Esophagus muscularis mucosa (tissue), 4 donors: ENCODE data around the gene NME2. TPM values are rescaled to one million over a fixed set of nuclear protein-coding genes. Genes with fewer than 3 reads are reported as not detected.
"Not testable (repeated sequence)": the region's sequence is repeated elsewhere in the genome, so short reads cannot be mapped to it uniquely, and the experiment has no call there.

Source experiments
- DNase-seq: peaks from one replicate; pipeline ENCODE4 v3.0.0-alpha.2; 2017; ENCODE audit errors: extremely low spot score
- H3K27ac ChIP-seq, 4 donors: fragments of 200-600 bp; sonication (generic); replicated peaks in 1 of 4; 1 replicate in 3 of 4; 2 replicates in 1 of 4; pipeline ENCODE4 v1.5.1; 2016 to 2019; ENCODE audit warnings: mild to moderate bottlenecking in 1 of 4
- H3K27me3 ChIP-seq, 4 donors: fragments of 200-600 bp; sonication (generic); one replicate each; pipeline versions ENCODE4 v1.5.1 to v1.6.0; 2016 to 2019
- H3K36me3 ChIP-seq, 4 donors: fragments of 200-600 bp; sonication (generic); one replicate each; pipeline ENCODE4 v1.5.1; 2016 to 2019
- H3K4me1 ChIP-seq, 4 donors: fragments of 200-600 bp; sonication (generic); one replicate each; pipeline ENCODE4 v1.5.1; 2016 to 2019
- H3K4me3 ChIP-seq, 4 donors: fragments of 200-600 bp; sonication (generic); 1 replicate in 2 of 4; 2 replicates in 2 of 4; pipeline ENCODE4 v1.5.1; 2016 to 2019; ENCODE audit warnings: mild to moderate bottlenecking in 4 of 4, moderate library complexity in 1 of 4
- H3K9me3 ChIP-seq, 4 donors: fragments of 200-600 bp; sonication (generic); 1 replicate in 3 of 4; 2 replicates in 1 of 4; pipeline ENCODE4 v1.5.1; 2016 to 2019
- CTCF ChIP-seq, 3 experiments: fragments of 200-600 bp in 2 of 3; fragments of 450-650 bp in 1 of 3; sonication (generic) in 2 of 3; IDR thresholded peaks; one replicate each; pipeline ENCODE4 v1.5.1; 2017 to 2019; ENCODE audit warnings: antibody characterized with exemption in 3 of 3, mild to moderate bottlenecking in 2 of 3, moderate library complexity in 1 of 3
- EP300 ChIP-seq: sonication (generic); formaldehyde crosslinking; IDR thresholded peaks from one replicate; pipeline ENCODE4 v1.6.1; 2017; ENCODE audit warnings: antibody characterized with exemption
- POLR2A ChIP-seq: fragments of 450-650 bp; IDR thresholded peaks from one replicate; pipeline ENCODE4 v1.6.1; 2017; ENCODE audit warnings: antibody characterized with exemption, moderate library complexity, mild to moderate bottlenecking, low read depth
- POLR2AphosphoS5 ChIP-seq, 2 donors: sonication (generic); formaldehyde crosslinking; IDR thresholded peaks; one replicate each; pipeline ENCODE4 v1.6.1; 2017; ENCODE audit warnings: antibody characterized with exemption in 2 of 2
- WGBS: methylation state at CpG from one replicate; pipeline ENCODE4 v1.1.5; 2018; 5-methylcytosine and 5-hydroxymethylcytosine counted together
- intact Hi-C: fragments of 100-400 bp; cut with DNase I; formaldehyde crosslinking; loops from one replicate; pipeline ENCODE4 v1.15.1; 2023
- total RNA-seq, 4 donors: library from RNA; depleted of rRNA; stranded (reverse); fragments of >200 nt; gene quantifications; one replicate each; pipeline versions ENCODE4 v1.1.0 to v1.2.1, GENCODE V29; 2016

The NME2 gene
- total RNA-seq, 4 donors from 2014 or later = 245 to 554 (median 350) TPM

- H3K4me1 ChIP-seq = peaks cover 23 to 45% (median 43%) of the 10 kb centered on the region in 4 donors
- no peaks in the 10 kb centered on the region for H3K27me3 ChIP-seq
- DNase-seq = peak; percentile 97
- H3K36me3 ChIP-seq = no peaks in the 10 kb centered on the region
- 25% methylated on average over 23 of the region's 23 CpGs for WGBS
- TF ChIP-seq POLR2AphosphoS5 (IDR thresholded peaks at IDR 0.05) (peak; percentile 98 to 99), CTCF (IDR thresholded peaks at IDR 0.05) (no peak), POLR2A (peak; percentile 95)
- intact Hi-C loops = loop anchor here (2.0 to 10.0 kb wide), 2 partner anchors 31 to 257 kb away; partner anchors contain the start of genes NME1 and TOB1
- H3K4me3 ChIP-seq = peak overlapping the region; percentile 95 to 100 (median 98)
- H3K27ac ChIP-seq = peak overlapping the region; percentile 99 to 100 (median 100)
- no peaks in the 10 kb centered on the region for H3K9me3 ChIP-seq
Observed at GRCh38 chr17:51121620-51122472, 44.4 kb upstream of the NME2 start.

GRCh38 chr17:51122473-51123115 is 43.6 kb upstream of the NME2 start:
- H3K4me3 ChIP-seq, H3K27me3 ChIP-seq, H3K36me3 ChIP-seq, H3K9me3 ChIP-seq, DNase-seq: not testable (repeated sequence)
- H3K27ac ChIP-seq = peak overlapping the region; percentile 99 to 100 (median 100)
- intact Hi-C loops = loop anchor here (10.0 kb wide), 1 partner anchor 258 kb away; the partner anchor contains the start of gene TOB1
- peaks cover 24 to 37% (median 36%) of the 10 kb centered on the region in 4 donors for H3K4me1 ChIP-seq
- 88% methylated on average over 10 of the region's 10 CpGs for WGBS

- H3K9me3 ChIP-seq = no peaks in the 10 kb centered on the region
- TF ChIP-seq EP300 (no peak), CTCF (IDR thresholded peaks at IDR 0.05) (no peak), POLR2A (no peak), POLR2AphosphoS5 (IDR thresholded peaks at IDR 0.05) (no peak)
- intact Hi-C loops = loop anchor here (10.0 kb wide), 1 partner anchor 260 kb away; the partner anchor contains the start of gene TOB1
- no peak overlapping the region for H3K4me3 ChIP-seq
- peaks cover 10 to 23% (median 21%) of the 10 kb centered on the region in 4 donors for H3K4me1 ChIP-seq
- no peaks in the 10 kb centered on the region for H3K27me3 ChIP-seq
- WGBS = 86% methylated on average over 5 of the region's 5 CpGs
- H3K36me3 ChIP-seq = no peaks in the 10 kb centered on the region
- no peak overlapping the region for H3K27ac ChIP-seq
- DNase-seq = no peak
Observed at GRCh38 chr17:51124640-51125503, 41.3 kb upstream of the NME2 start.

- intact Hi-C loops = loop anchor here (10.0 kb wide), 1 partner anchor 263 kb away; the partner anchor contains the start of gene TOB1
- Histone ChIP-seq H3K27ac (no peak overlapping the region), H3K4me1 (peaks cover 12 to 26% (median 19%) of the 10 kb centered on the region in 4 donors), H3K27me3 (no peaks in the 10 kb centered on the region), H3K9me3 (no peaks in the 10 kb centered on the region), H3K36me3 (no peaks in the 10 kb centered on the region), H3K4me3 (no peak overlapping the region)
- WGBS = 75% methylated on average over 3 of the region's 3 CpGs
- no peak for DNase-seq
- TF ChIP-seq POLR2AphosphoS5 (IDR thresholded peaks at IDR 0.05) (no peak), CTCF (IDR thresholded peaks at IDR 0.05) (no peak), POLR2A (no peak), EP300 (no peak)
Observed at GRCh38 chr17:51128076-51128475, 38.1 kb upstream of the NME2 start.
